C1 segment of cervical spinal cord (tissue), 14 donors: ENCODE results near the gene MAGI3.

Source experiments
- DNase-seq, 14 donors: peaks; one replicate each; lab custom pipeline; 2025; lab: John Stamatoyannopoulos, UW

The MAGI3 gene

GRCh38 chr1:113389953-113390834 is at the start of gene MAGI3:
Gene MAGI3 (plus strand): TSS chr1:113390515. CDS start chr1:113391034, 519 bp downstream.
- DNase-seq: peak; percentile 73 to 98 (median 94)

GRCh38 chr1:113353580-113353979 is 36.7 kb upstream of the MAGI3 start:
- DNase-seq: no peak

- no peak for DNase-seq
Measured at GRCh38 chr1:113363935-113364334, 26.4 kb upstream of the MAGI3 start.

- no peak for DNase-seq
Measured at GRCh38 chr1:113369040-113369439, 21.3 kb upstream of the MAGI3 start.

GRCh38 chr1:113369699-113370098 is 20.6 kb upstream of the MAGI3 start:
- DNase-seq: no peak

- no peak for DNase-seq
Measured at GRCh38 chr1:113370868-113371267, 19.4 kb upstream of the MAGI3 start.

- DNase-seq: no peak
Measured at GRCh38 chr1:113372546-113372945, 17.8 kb upstream of the MAGI3 start.

GRCh38 chr1:113373644-113374043 is 16.7 kb upstream of the MAGI3 start:
- no peak for DNase-seq

- DNase-seq: no peak
Measured at GRCh38 chr1:113375878-113376277, 14.4 kb upstream of the MAGI3 start.

GRCh38 chr1:113380075-113380474 is 10.2 kb upstream of the MAGI3 start:
- DNase-seq: no peak

GRCh38 chr1:113388017-113388620 is 2.2 kb upstream of the MAGI3 start:
- DNase-seq: no peak

GRCh38 chr1:113388621-113389358 is 1.5 kb upstream of the MAGI3 start:
- no peak for DNase-seq

GRCh38 chr1:113389359-113389952 is 859 bp upstream of the MAGI3 start:
- DNase-seq: no peak

GRCh38 chr1:113390871-113391648 is 745 bp downstream of the MAGI3 start:
- DNase-seq: peak in 7 of 14 donors; percentile 23 to 65 (median 35)

GRCh38 chr1:113391649-113392271 is 1.4 kb downstream of the MAGI3 start:
- peak in 3 of 14 donors; percentile 5 to 72 (median 15) for DNase-seq

GRCh38 chr1:113392541-113393128 is 2.3 kb downstream of the MAGI3 start:
- no peak for DNase-seq

GRCh38 chr1:113394043-113394862 is 3.9 kb downstream of the MAGI3 start:
- no peak for DNase-seq

GRCh38 chr1:113394863-113395259 is 4.5 kb downstream of the MAGI3 start:
- no peak for DNase-seq

GRCh38 chr1:113396102-113396501 is 5.8 kb downstream of the MAGI3 start:
- no peak for DNase-seq
